Parathyroid adenoma (tissue), 2 donors: ENCODE data around the gene DCHS1.

Experiments used
- H2AFZ ChIP-seq: fragments of 300-600 bp; sonication (generic); one replicate; pipeline ENCODE4 v1.7.0; 2017; ENCODE audit warnings: antibody characterized with exemption, mild to moderate bottlenecking
- H3K27ac ChIP-seq: fragments of 300-600 bp; sonication (generic); one replicate; pipeline ENCODE4 v1.7.0; 2017
- H3K27me3 ChIP-seq: fragments of 300-600 bp; sonication (generic); one replicate; pipeline ENCODE4 v1.7.0; 2017; ENCODE audit warnings: low read length; ENCODE audit not compliant: control insufficient read depth, insufficient read depth
- H3K36me3 ChIP-seq: fragments of 300-600 bp; sonication (generic); one replicate; pipeline ENCODE4 v1.7.0; 2017; ENCODE audit warnings: low read length; ENCODE audit not compliant: control insufficient read depth, insufficient read depth
- H3K4me1 ChIP-seq: fragments of 300-600 bp; sonication (generic); one replicate; pipeline ENCODE4 v1.7.0; 2017; ENCODE audit warnings: control low read depth
- H3K4me2 ChIP-seq: fragments of 300-600 bp; sonication (generic); one replicate; pipeline ENCODE4 v1.7.0; 2017; ENCODE audit warnings: low read length
- H3K4me3 ChIP-seq: fragments of 300-600 bp; sonication (generic); one replicate; pipeline ENCODE4 v1.7.0; 2017; ENCODE audit warnings: low read depth, low read length
- H3K79me2 ChIP-seq: fragments of 300-600 bp; sonication (generic); one replicate; pipeline ENCODE4 v1.7.0; 2017; ENCODE audit warnings: control low read depth
- H3K9ac ChIP-seq: fragments of 300-600 bp; sonication (generic); one replicate; pipeline ENCODE4 v1.7.0; 2017; ENCODE audit warnings: mild to moderate bottlenecking
- H3K9me3 ChIP-seq: fragments of 300-600 bp; sonication (generic); one replicate; pipeline ENCODE4 v1.7.0; 2017; ENCODE audit warnings: low read length; ENCODE audit not compliant: control insufficient read depth
- TF ChIP-seq, protein P1 (sequence below): fragments of 300-600 bp; sonication (generic); IDR thresholded peaks from one replicate; pipeline ENCODE4 v1.7.0; 2017; ENCODE audit warnings: antibody characterized with exemption, mild to moderate bottlenecking
- donor health status: primary hyperparathyroidism.

DCHS1 gene

DNA sequence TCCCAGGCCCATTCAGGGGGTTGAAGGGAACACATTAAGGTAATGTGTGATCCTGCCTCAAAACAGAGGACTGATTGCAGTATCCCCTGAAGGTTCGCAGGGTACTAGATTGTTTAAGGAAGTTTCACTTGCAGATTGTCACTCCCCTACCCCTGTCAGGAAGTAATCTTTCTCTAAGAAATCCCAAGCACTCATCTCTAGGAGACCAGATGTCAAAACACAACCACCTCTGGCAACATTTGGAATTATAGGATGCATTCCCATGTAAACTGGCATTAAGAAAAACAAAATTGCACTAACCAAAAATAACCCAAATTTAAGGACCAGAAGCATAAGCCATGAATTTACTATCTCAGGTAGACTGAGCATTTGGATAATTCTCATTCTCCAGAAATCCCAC is 25.9 kb upstream of the DCHS1 start:
- Histone ChIP-seq H3K79me2 (no peaks in the 10 kb centered on the region), H3K27ac (peak overlapping the region; percentile 6), H3K4me3 (no peak overlapping the region)

DNA sequence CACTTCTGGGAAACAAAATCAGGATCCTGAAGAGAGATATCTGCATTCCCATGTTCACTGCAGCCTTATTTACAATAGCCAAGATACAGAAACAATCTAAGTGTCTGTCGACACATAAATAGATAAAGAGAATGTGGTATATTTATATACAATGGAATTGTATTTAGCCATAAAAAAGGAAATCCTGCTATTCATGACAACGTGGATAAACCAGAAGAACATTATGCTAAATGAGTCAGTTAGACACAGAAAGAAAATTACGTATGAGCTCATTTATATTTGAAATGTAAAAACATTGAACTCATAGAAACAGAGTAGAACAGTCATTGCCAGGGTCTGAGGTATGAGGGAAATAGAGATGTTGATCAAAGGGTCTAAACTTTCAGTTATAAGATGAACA is 21.4 kb upstream of the DCHS1 start:
- H3K27me3 ChIP-seq = no peaks in the 10 kb centered on the region
- no peak overlapping the region for H2AFZ ChIP-seq
- TF ChIP-seq, protein P1, sequence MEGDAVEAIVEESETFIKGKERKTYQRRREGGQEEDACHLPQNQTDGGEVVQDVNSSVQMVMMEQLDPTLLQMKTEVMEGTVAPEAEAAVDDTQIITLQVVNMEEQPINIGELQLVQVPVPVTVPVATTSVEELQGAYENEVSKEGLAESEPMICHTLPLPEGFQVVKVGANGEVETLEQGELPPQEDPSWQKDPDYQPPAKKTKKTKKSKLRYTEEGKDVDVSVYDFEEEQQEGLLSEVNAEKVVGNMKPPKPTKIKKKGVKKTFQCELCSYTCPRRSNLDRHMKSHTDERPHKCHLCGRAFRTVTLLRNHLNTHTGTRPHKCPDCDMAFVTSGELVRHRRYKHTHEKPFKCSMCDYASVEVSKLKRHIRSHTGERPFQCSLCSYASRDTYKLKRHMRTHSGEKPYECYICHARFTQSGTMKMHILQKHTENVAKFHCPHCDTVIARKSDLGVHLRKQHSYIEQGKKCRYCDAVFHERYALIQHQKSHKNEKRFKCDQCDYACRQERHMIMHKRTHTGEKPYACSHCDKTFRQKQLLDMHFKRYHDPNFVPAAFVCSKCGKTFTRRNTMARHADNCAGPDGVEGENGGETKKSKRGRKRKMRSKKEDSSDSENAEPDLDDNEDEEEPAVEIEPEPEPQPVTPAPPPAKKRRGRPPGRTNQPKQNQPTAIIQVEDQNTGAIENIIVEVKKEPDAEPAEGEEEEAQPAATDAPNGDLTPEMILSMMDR = no peak
- H3K4me1 ChIP-seq = no peaks in the 10 kb centered on the region
- H3K9me3 ChIP-seq = no peaks in the 10 kb centered on the region
- no peak overlapping the region for H3K9ac ChIP-seq
- H3K36me3 ChIP-seq = no peaks in the 10 kb centered on the region
- no peak overlapping the region for H3K4me3 ChIP-seq
- H3K79me2 ChIP-seq = no peaks in the 10 kb centered on the region
- H3K4me2 ChIP-seq = no peak overlapping the region
- no peak overlapping the region for H3K27ac ChIP-seq

More for the DNA sequence above, 25.9 kb upstream of the DCHS1 start:
- TF ChIP-seq, protein P1 = no peak
- Histone ChIP-seq H2AFZ (no peak overlapping the region), H3K4me1 (no peaks in the 10 kb centered on the region), H3K9ac (no peak overlapping the region), H3K27me3 (no peaks in the 10 kb centered on the region), H3K36me3 (no peaks in the 10 kb centered on the region), H3K9me3 (no peaks in the 10 kb centered on the region), H3K4me2 (no peak overlapping the region)

DNA sequence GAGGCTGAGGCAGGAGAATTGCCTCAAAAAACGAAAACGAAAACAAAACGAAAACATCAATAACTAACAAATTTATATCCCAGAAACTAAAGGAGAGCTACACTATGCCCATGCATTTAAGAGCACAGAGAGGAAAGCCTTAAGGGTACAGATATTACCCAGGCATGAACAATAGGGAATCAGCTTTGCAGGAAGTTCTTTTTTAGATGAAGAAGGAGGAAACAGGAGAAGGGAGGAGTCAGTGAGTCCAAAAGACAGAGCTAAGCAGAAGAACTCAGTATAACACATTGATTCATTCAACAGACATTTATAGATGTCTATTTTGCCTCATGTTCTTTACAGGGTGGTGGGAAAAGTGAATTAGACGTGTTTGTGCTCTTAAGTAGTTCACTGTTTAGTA is 19.3 kb upstream of the DCHS1 start:
- Histone ChIP-seq H3K9ac (no peak overlapping the region), H3K4me2 (no peak overlapping the region), H3K9me3 (no peaks in the 10 kb centered on the region), H3K27me3 (no peaks in the 10 kb centered on the region), H3K79me2 (no peaks in the 10 kb centered on the region), H3K27ac (no peak overlapping the region), H2AFZ (no peak overlapping the region), H3K4me1 (no peaks in the 10 kb centered on the region), H3K4me3 (no peak overlapping the region), H3K36me3 (no peaks in the 10 kb centered on the region)
- TF ChIP-seq, protein P1 = no peak

DNA sequence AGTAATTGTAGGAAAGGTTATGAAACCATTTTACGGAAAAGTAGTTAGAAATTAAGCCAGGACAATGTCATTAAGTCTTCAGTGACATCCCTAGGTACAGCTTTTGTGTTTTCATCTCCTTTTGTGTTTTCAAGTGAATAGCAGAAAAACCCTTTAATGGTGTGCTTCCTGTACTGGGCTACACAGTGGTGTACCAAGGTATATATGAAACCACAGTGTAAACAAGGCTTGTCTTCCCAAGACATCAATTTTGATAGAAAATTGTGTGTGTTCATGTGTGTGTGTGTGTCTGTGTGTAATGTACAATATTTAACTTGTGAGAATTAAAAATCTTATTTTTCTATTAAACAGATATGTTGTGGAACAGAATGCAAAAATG is 18.6 kb upstream of the DCHS1 start:
- Histone ChIP-seq H3K4me3 (no peak overlapping the region), H3K9me3 (no peaks in the 10 kb centered on the region), H3K9ac (no peak overlapping the region), H2AFZ (no peak overlapping the region), H3K27ac (no peak overlapping the region), H3K4me1 (no peaks in the 10 kb centered on the region), H3K79me2 (no peaks in the 10 kb centered on the region), H3K4me2 (no peak overlapping the region), H3K36me3 (no peaks in the 10 kb centered on the region), H3K27me3 (no peaks in the 10 kb centered on the region)
- TF ChIP-seq, protein P1 = no peak

DNA sequence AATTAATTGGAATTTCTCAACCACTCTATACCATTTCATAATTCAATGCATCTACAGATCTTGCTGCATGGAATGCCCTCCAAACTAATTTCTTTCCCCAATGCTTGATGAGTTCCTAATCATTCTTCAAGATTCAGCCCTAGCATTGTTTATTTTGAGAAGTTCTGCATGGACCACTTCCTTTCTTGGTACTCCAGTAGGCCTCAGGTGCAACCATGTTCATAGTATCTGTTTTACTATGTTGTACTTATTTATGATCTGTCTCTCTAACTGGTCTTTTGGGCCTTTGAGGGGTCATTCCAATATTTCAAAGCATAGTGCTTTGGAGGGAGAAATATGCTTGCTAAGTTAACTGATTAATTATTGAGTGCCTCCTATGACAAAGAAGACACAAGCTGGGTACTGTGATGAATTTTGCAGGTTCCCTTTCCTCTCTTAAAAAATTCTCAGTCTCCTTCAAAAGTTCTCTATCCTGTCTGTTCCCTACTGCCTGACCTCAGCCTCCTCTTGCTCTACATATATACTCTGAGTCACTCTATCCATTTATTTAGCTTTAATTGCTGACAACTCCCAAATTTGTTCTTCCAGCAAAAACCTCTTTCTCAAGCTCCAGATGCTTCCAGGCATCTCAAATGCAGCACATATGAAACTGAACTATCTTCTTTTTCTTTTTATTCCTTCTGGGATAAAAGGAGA is 18.1 kb upstream of the DCHS1 start:
- TF ChIP-seq, protein P1 = no peak
- H3K4me2 ChIP-seq = no peak overlapping the region
- H3K4me1 ChIP-seq = no peaks in the 10 kb centered on the region
- no peak overlapping the region for H2AFZ ChIP-seq
- H3K9ac ChIP-seq = no peak overlapping the region
- H3K36me3 ChIP-seq = no peaks in the 10 kb centered on the region
- no peaks in the 10 kb centered on the region for H3K27me3 ChIP-seq
- no peak overlapping the region for H3K4me3 ChIP-seq
- no peak overlapping the region for H3K27ac ChIP-seq
- no peaks in the 10 kb centered on the region for H3K79me2 ChIP-seq
- no peaks in the 10 kb centered on the region for H3K9me3 ChIP-seq
